K562 (cell line): ENCODE results near the gene UGT1A10. TPM values are rescaled to one million over a fixed set of nuclear protein-coding genes. Genes with fewer than 3 reads are reported as not detected.

Source experiments
- ATAC-seq: fragments of 200-7000 bp; cut with Tn5 transposase; 3 replicates; pipeline ENCODE4 v1.9.1; 2020; ENCODE audit warnings: moderate library complexity
- BruUV-seq: library from RNA; stranded (reverse); fragments of 400-500 nt; replicated peaks from 2 replicates; lab custom pipeline; 2021; lab: Mats Ljungman, UMichigan
- CTCF ChIA-PET: fragments of 300-600 bp; formaldehyde crosslinking; extraction: SDS; loops from one replicate; lab custom pipeline; 2021; ENCODE audit warnings: low intra/inter-chr PET ratio; lab: Yijun Ruan, JAX
- POLR2A ChIA-PET: fragments of 300-600, 350-650 bp; sonication (Branson Sonifier 250); formaldehyde crosslinking; extraction: SDS; loops from one replicate; lab custom pipeline; 2021; ENCODE audit warnings: antibody characterized with exemption, inconsistent platforms; lab: Yijun Ruan, JAX
- DNase-seq, 4 experiments: peaks; one replicate each; pipeline versions ENCODE4 v3.0.0 to v3.0.0-alpha.2; 2011 to 2018; ENCODE audit warnings: low spot score in 3 of 4, mixed read lengths in 3 of 4; ENCODE audit errors: extremely low read depth in 1 of 4
- FAIRE-seq: peaks from 2 replicates; lab custom pipeline; 2011; peaks lifted over from hg19 to GRCh38; lab: Jason Lieb, UNC
- H2AFZ ChIP-seq: 2 replicates; pipeline ENCODE4 v1.6.0; 2011; ENCODE audit warnings: low read depth, low read length, control low read depth, inconsistent platforms
- H3K27ac ChIP-seq: fragments of 200-600 bp; 3 replicates; pipeline ENCODE4 v1.8.0; 2011; ENCODE audit warnings: low read depth, mild to moderate bottlenecking, control low read depth, inconsistent platforms, low read length, moderate library complexity, mixed read lengths; ENCODE audit errors: extremely low read depth
- H3K27me3 ChIP-seq, 2 experiments: fragments of 300-600 bp in 1 of 2; 2 replicates in 1 of 2; 3 replicates in 1 of 2; pipeline versions ENCODE4 v1.6.0 to v1.8.0; 2011; ENCODE audit warnings: inconsistent platforms in 2 of 2, low read length in 2 of 2, mild to moderate bottlenecking in 1 of 2, mixed read lengths in 1 of 2, moderate library complexity in 1 of 2; ENCODE audit not compliant: control insufficient read depth in 2 of 2, insufficient read depth in 2 of 2
- H3K36me3 ChIP-seq: fragments of 300-600 bp; 3 replicates; pipeline ENCODE4 v1.8.0; 2011; ENCODE audit warnings: mild to moderate bottlenecking, low read length, inconsistent platforms; ENCODE audit not compliant: control insufficient read depth, insufficient read depth
- H3K4me1 ChIP-seq, 2 experiments: fragments of 200-600 bp in 1 of 2; replicated peaks in 1 of 2; 2 replicates in 1 of 2; 3 replicates in 1 of 2; pipeline versions ENCODE4 v1.5.1 to v1.8.0; 2011; ENCODE audit warnings: inconsistent platforms in 2 of 2, low read length in 2 of 2, mild to moderate bottlenecking in 1 of 2, mixed read lengths in 1 of 2, moderate library complexity in 1 of 2; ENCODE audit not compliant: control insufficient read depth in 2 of 2, insufficient read depth in 2 of 2
- H3K4me2 ChIP-seq: 2 replicates; pipeline ENCODE4 v1.6.1; 2011; ENCODE audit warnings: low read length, control low read depth, inconsistent platforms, mixed read lengths; ENCODE audit not compliant: insufficient read depth
- H3K4me3 ChIP-seq: fragments of 200-600 bp; sonication (generic), shearing (Covaris generic); 2 replicates; pipeline ENCODE4 v1.5.1; 2016; ENCODE audit warnings: control low read depth, inconsistent platforms
- H3K79me2 ChIP-seq: fragments of 200-600 bp; 3 replicates; pipeline ENCODE4 v1.8.0; 2011; ENCODE audit warnings: low read length, inconsistent platforms; ENCODE audit not compliant: control insufficient read depth, insufficient read depth
- H3K9ac ChIP-seq, 2 experiments: 2 replicates each; pipeline versions ENCODE4 v1.6.0 to v1.6.1; 2011; ENCODE audit warnings: low read depth in 2 of 2, low read length in 2 of 2, control low read depth in 1 of 2, inconsistent platforms in 1 of 2, mild to moderate bottlenecking in 1 of 2, mixed read lengths in 1 of 2; ENCODE audit not compliant: insufficient read depth in 1 of 2
- H3K9me1 ChIP-seq: one replicate; pipeline ENCODE4 v1.6.0; 2011; ENCODE audit warnings: inconsistent platforms, mild to moderate bottlenecking, low read length, moderate library complexity; ENCODE audit not compliant: control insufficient read depth, insufficient read depth
- H3K9me3 ChIP-seq: replicated peaks from 2 replicates; pipeline ENCODE4 v1.5.1; 2011; ENCODE audit warnings: low read depth, low read length, inconsistent platforms; ENCODE audit not compliant: control insufficient read depth, insufficient read depth
- H4K20me1 ChIP-seq: replicated peaks from 2 replicates; pipeline ENCODE4 v1.6.1; 2011; ENCODE audit warnings: low read length, inconsistent platforms, mixed read lengths; ENCODE audit not compliant: control insufficient read depth, insufficient read depth
- HBP1 ChIP-seq: fragments of 450-650 bp; formaldehyde crosslinking; IDR thresholded peaks from 2 replicates; pipeline ENCODE4 v1.4.0; 2022; ENCODE audit warnings: missing genetic modification characterization
- HDAC6 ChIP-seq: IDR thresholded peaks from 2 replicates; pipeline ENCODE4 v1.6.1; 2012; ENCODE audit warnings: low read depth, mild to moderate bottlenecking, control low read depth, inconsistent platforms, low read length, moderate library complexity
- MAFK ChIP-seq: IDR thresholded peaks from 2 replicates; pipeline ENCODE4 v1.6.1; 2011; ENCODE audit warnings: low read length, improper control_type of control experiment
- MEF2A ChIP-seq: IDR thresholded peaks from 2 replicates; pipeline ENCODE4 v1.6.1; 2011; ENCODE audit warnings: low read depth, mild to moderate bottlenecking, low read length, moderate library complexity; ENCODE audit not compliant: control insufficient read depth
- POLR2AphosphoS2 ChIP-seq: IDR thresholded peaks from 2 replicates; pipeline ENCODE4 v1.6.1; 2012; ENCODE audit warnings: low read length, improper control_type of control experiment
- RBM15 ChIP-seq: fragments of 200-400 bp; formaldehyde crosslinking; IDR thresholded peaks from 2 replicates; pipeline ENCODE4 v1.6.1; 2018; ENCODE audit warnings: mild to moderate bottlenecking, low read length, moderate library complexity; ENCODE audit not compliant: insufficient read depth
- SAFB ChIP-seq: fragments of 200-400 bp; formaldehyde crosslinking; IDR thresholded peaks from 2 replicates; pipeline ENCODE4 v1.6.1; 2017; ENCODE audit warnings: low read depth, low read length, borderline replicate concordance
- SMAD1 ChIP-seq: fragments of 150-350 bp; IDR thresholded peaks from 2 replicates; pipeline ENCODE4 v1.6.1; 2014; ENCODE audit warnings: low read length, low read depth; ENCODE audit not compliant: partially characterized antibody
- SMAD4 ChIP-seq: fragments of 250-450 bp; sonication (Bioruptor Pico); conservative IDR thresholded peaks from 2 replicates; pipeline ENCODE4 v1.8.0; 2021; ENCODE audit warnings: inconsistent platforms, mild to moderate bottlenecking, moderate library complexity
- SMARCC2 ChIP-seq: fragments of 450-650 bp; IDR thresholded peaks from 2 replicates; pipeline ENCODE4 v1.6.1; 2017; ENCODE audit warnings: antibody characterized with exemption, moderate library complexity, mild to moderate bottlenecking, low read depth
- WHSC1 ChIP-seq: IDR thresholded peaks from one replicate; pipeline ENCODE4 v1.6.1; 2012; ENCODE audit warnings: low read length, control low read depth, inconsistent platforms
- YBX1 ChIP-seq: fragments of 450-650 bp; IDR thresholded peaks from 2 replicates; pipeline ENCODE4 v1.7.1; 2016; ENCODE audit warnings: mild to moderate bottlenecking
- ZKSCAN8 ChIP-seq: fragments of 200-800 bp; sonication (Bioruptor generic); IDR thresholded peaks from 2 replicates; pipeline ENCODE4 v1.6.1; 2016; ENCODE audit warnings: missing genetic modification characterization, missing compliant biosample characterization
- ZNF224 ChIP-seq: sonication (generic); formaldehyde crosslinking; IDR thresholded peaks from 2 replicates; pipeline ENCODE4 v1.8.0; 2022; ENCODE audit warnings: mild to moderate bottlenecking, missing genetic modification reagents
- ZNF232 ChIP-seq: sonication (generic); formaldehyde crosslinking; IDR thresholded peaks from 2 replicates; pipeline ENCODE4 v1.8.0; 2022; ENCODE audit warnings: mild to moderate bottlenecking, missing genetic modification reagents
- ZNF785 ChIP-seq: fragments of 250-450 bp; sonication (Bioruptor Pico); IDR thresholded peaks from 2 replicates; pipeline ENCODE4 v1.4.0; 2020; ENCODE audit warnings: mild to moderate bottlenecking
- WGBS: fragments of 100-300 bp; shearing (Covaris generic); methylation state at CpG from one replicate; pipeline ENCODE4 v1.1.6; 2016; ENCODE audit warnings: low coverage, mixed read lengths; ENCODE audit not compliant: insufficient coverage; ENCODE audit errors: missing lambda C conversion rate; 5-methylcytosine and 5-hydroxymethylcytosine counted together
- in situ Hi-C: fragments of 300-500 bp; cut with MboI; formaldehyde crosslinking; loops from 4 replicates; pipeline ENCODE4 v1.15.0; 2018; ENCODE audit warnings: inconsistent platforms, mixed read lengths
- intact Hi-C: fragments of 100-400 bp; cut with micrococcal nuclease; formaldehyde crosslinking; loops from 2 replicates; pipeline ENCODE4 v1.14.2; 2022
- polyA plus RNA-seq, 8 experiments: library from polyadenylated mRNA; depleted of rRNA in 4 of 8; stranded (reverse) in 5 of 8; unstranded in 3 of 8; fragments of >200 nt; fragmentation: Nextera tagmentation in 2 of 8; fragmentation: Illumina TruSeq in 1 of 8; extraction: Ambion mirVana in 2 of 8; extraction: Trizol in 1 of 8; gene quantifications; 2 replicates each; pipeline versions ENCODE4 v1.2.1 to v1.2.3, GENCODE V29; 2011 to 2014; ENCODE audit warnings: inconsistent platforms in 1 of 8, missing spikeins in 1 of 8
- total RNA-seq, 7 experiments: library from RNA; depleted of rRNA in 6 of 7; stranded (reverse); fragments of >200 nt in 6 of 7; fragmentation: Illumina TruSeq in 2 of 7; extraction: Trizol in 2 of 7; gene quantifications; 2 replicates each; pipeline versions ENCODE4 v1.2.1 to v1.2.3, GENCODE V29; 2011 to 2021; ENCODE audit warnings: low replicate concordance in 1 of 7
- TF ChIP-seq, protein P1 (sequence below): fragments of 200-800 bp; sonication (Bioruptor generic); IDR thresholded peaks from 2 replicates; pipeline ENCODE4 v1.6.1; 2017; ENCODE audit warnings: missing genetic modification characterization, missing compliant biosample characterization
- TF ChIP-seq, protein P2 (sequence below): fragments of 250-450 bp; sonication (Bioruptor Pico); IDR thresholded peaks from 2 replicates; pipeline ENCODE4 v1.4.0; 2020

The UGT1A10 gene
- total and polyA plus RNA-seq, 9 of the 15 experiments (the other 6 are each of a cell fraction or from before 2014, with no cell fraction given) = not detected

GRCh38 chr2:233756429-233757081 is 120.3 kb downstream of the UGT1A10 start:
- Histone ChIP-seq H3K27ac (no peak overlapping the region), H3K36me3 (no peaks in the 10 kb centered on the region), H3K27me3 (peaks cover 0 to 17% of the 10 kb centered on the region in 2 experiments; a peak in 2 of 5 replicates), H3K9me3 (no peaks in the 10 kb centered on the region), H3K79me2 (no peaks in the 10 kb centered on the region), H3K4me1 (peaks cover 0 to 5% of the 10 kb centered on the region in 2 experiments; a peak in 2 of 5 replicates), H4K20me1 (no peaks in the 10 kb centered on the region), H2AFZ (no peak overlapping the region), H3K4me3 (no peak overlapping the region), H3K4me2 (no peak overlapping the region), H3K9ac (no peak overlapping the region), H3K9me1 (no peaks in the 10 kb centered on the region)
- POLR2A ChIA-PET = no interaction called here
- in situ Hi-C loops = no loop called here
- WGBS = 1% methylated on average over 7 of the region's 7 CpGs
- no peak for FAIRE-seq
- intact Hi-C loops = no loop called here
- no peak for DNase-seq
- no TSS peak for BruUV-seq
- CTCF ChIA-PET = no interaction called here
- no peak for ATAC-seq
- TF ChIP-seq MEF2A (no peak), MAFK (no peak), SMAD1 (no peak), RBM15 (no peak), HDAC6 (no peak), YBX1 (no peak), POLR2AphosphoS2 (no peak), HBP1 (CRISPR knock-in tag) (no peak), SMARCC2 (no peak), ZNF224 (CRISPR knock-in tag) (no peak), ZKSCAN8 (CRISPR knock-in tag) (no peak), WHSC1 (no peak), ZNF232 (CRISPR knock-in tag) (no peak), ZNF785 (CRISPR knock-in tag) (no peak), SAFB (no peak), SMAD4 (no peak)
- TF ChIP-seq, protein P1, sequence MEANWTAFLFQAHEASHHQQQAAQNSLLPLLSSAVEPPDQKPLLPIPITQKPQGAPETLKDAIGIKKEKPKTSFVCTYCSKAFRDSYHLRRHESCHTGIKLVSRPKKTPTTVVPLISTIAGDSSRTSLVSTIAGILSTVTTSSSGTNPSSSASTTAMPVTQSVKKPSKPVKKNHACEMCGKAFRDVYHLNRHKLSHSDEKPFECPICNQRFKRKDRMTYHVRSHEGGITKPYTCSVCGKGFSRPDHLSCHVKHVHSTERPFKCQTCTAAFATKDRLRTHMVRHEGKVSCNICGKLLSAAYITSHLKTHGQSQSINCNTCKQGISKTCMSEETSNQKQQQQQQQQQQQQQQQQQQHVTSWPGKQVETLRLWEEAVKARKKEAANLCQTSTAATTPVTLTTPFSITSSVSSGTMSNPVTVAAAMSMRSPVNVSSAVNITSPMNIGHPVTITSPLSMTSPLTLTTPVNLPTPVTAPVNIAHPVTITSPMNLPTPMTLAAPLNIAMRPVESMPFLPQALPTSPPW (CRISPR knock-in tag) = no peak
- TF ChIP-seq, protein P2, sequence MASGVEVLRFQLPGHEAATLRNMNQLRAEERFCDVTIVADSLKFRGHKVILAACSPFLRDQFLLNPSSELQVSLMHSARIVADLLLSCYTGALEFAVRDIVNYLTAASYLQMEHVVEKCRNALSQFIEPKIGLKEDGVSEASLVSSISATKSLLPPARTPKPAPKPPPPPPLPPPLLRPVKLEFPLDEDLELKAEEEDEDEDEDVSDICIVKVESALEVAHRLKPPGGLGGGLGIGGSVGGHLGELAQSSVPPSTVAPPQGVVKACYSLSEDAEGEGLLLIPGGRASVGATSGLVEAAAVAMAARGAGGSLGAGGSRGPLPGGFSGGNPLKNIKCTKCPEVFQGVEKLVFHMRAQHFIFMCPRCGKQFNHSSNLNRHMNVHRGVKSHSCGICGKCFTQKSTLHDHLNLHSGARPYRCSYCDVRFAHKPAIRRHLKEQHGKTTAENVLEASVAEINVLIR (CRISPR knock-in tag) = no peak
